Ecto neural progenitor cell (in vitro differentiated cells): ENCODE measurements around the gene TMEM185A.
"Not testable (repeated sequence)": the region's sequence is repeated elsewhere in the genome, so short reads cannot be mapped to it uniquely, and the experiment has no call there.

Experiments used
- DNase-seq: peaks from one replicate; pipeline ENCODE4 v3.0.0-alpha.2; 2018; ENCODE audit warnings: low spot score

TMEM185A gene

GRCh38 chrX:149551245-149551938 lies 80.2 kb downstream of the TMEM185A start:
- not testable (repeated sequence) for DNase-seq

DNA sequence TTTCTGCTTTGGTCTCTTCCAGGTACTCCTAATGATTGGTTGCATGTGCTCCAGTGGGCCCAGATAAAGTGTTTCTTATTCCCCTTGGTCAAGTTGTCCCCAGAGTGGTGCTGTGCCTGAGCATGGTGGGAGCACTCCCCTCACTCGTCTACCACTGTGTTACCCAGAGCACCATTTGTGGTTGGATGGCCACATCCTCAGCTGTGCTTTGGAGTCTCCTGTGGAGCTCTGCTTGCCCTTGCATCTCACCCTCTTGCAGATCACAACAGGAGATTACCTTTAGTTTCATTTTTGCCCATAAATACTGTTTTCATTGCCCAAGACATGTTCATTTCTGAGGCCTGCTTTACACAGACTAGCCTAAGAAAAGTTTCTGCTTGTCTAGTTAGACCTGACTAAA lies 81.1 kb downstream of the TMEM185A start:
- DNase-seq = not testable (repeated sequence)

GRCh38 chrX:149549701-149550100 lies 81.9 kb downstream of the TMEM185A start, which contains the start of gene HSFX3:
HSFX3 (minus strand) TSS chrX:149549924; CDS start chrX:149549852, 72 bp downstream.
- not testable (repeated sequence) for DNase-seq

- DNase-seq = not testable (repeated sequence)
These were observed 83.8 kb downstream of the TMEM185A start for GRCh38 chrX:149547782-149548181.

GRCh38 chrX:149546962-149547361 lies 84.6 kb downstream of the TMEM185A start:
- DNase-seq = not testable (repeated sequence)
